Subcutaneous abdominal adipose tissue (tissue), 5 donors: ENCODE data around the gene ANKRD44.

Experiments
- H3K27ac ChIP-seq: one replicate; pipeline ENCODE4 v1.7.0; 2013; ENCODE audit warnings: low read depth, mild to moderate bottlenecking, inconsistent platforms, low read length, moderate library complexity
- H3K27me3 ChIP-seq, 5 donors: one replicate each; pipeline ENCODE4 v1.7.0; 2013; ENCODE audit warnings: low read length in 5 of 5, inconsistent platforms in 1 of 5; ENCODE audit not compliant: control insufficient read depth in 5 of 5, insufficient read depth in 4 of 5
- H3K36me3 ChIP-seq, 5 donors: one replicate each; pipeline ENCODE4 v1.7.0; 2013; ENCODE audit warnings: low read length in 5 of 5; ENCODE audit not compliant: control insufficient read depth in 5 of 5, insufficient read depth in 5 of 5
- H3K4me1 ChIP-seq, 5 donors: one replicate each; pipeline ENCODE4 v1.7.0; 2013; ENCODE audit warnings: low read length in 5 of 5, mild to moderate bottlenecking in 3 of 5, moderate library complexity in 1 of 5; ENCODE audit not compliant: control insufficient read depth in 5 of 5, insufficient read depth in 5 of 5
- H3K4me3 ChIP-seq, 5 donors: one replicate each; pipeline ENCODE4 v1.7.0; 2013; ENCODE audit warnings: low read length in 5 of 5, low read depth in 1 of 5
- H3K9ac ChIP-seq, 5 donors: one replicate each; pipeline ENCODE4 v1.7.0; 2013; ENCODE audit warnings: low read length in 5 of 5, mild to moderate bottlenecking in 4 of 5, moderate library complexity in 3 of 5
- H3K9me3 ChIP-seq, 5 donors: one replicate each; pipeline ENCODE4 v1.7.0; 2013; ENCODE audit warnings: low read length in 5 of 5; ENCODE audit not compliant: control insufficient read depth in 5 of 5
- donor health status: healthy.
- donor health status: healthy.
- donor health status: healthy.
- donor health status: healthy.
- donor health status: healthy.

ANKRD44 gene

DNA sequence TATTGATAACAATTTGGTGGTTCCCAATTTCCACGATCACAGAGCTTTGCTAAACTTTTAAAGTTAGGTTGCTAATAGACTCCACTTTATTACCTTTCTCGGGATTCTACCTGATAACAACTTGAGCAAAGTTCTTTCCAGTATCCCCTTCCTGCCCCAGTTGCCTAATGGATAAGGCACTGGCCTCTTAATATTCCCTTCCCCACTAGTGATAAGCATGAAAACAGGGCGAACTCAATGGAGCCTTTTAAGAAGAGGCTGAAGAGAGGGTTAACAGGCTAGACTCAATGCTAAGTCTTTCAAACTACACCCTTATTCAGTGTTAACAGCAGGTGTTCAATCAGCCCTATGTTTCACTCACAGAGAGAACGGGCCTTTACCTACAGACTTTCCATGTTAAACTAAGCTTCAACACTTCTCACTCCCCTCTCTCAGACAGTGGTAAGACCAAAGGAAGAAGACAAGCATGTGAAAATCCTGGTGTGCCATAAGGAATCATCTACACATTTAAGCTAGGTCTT is 75.8 kb downstream of the ANKRD44 start:
- H3K9ac ChIP-seq, result no peak overlapping the region
- peaks cover 0 to 15% (median 11%) of the 10 kb centered on the region in 5 donors for H3K4me1 ChIP-seq
- H3K36me3 ChIP-seq, result no peaks in the 10 kb centered on the region
- no peak overlapping the region for H3K27ac ChIP-seq
- no peak overlapping the region for H3K4me3 ChIP-seq
- no peaks in the 10 kb centered on the region for H3K9me3 ChIP-seq
- no peaks in the 10 kb centered on the region for H3K27me3 ChIP-seq

DNA sequence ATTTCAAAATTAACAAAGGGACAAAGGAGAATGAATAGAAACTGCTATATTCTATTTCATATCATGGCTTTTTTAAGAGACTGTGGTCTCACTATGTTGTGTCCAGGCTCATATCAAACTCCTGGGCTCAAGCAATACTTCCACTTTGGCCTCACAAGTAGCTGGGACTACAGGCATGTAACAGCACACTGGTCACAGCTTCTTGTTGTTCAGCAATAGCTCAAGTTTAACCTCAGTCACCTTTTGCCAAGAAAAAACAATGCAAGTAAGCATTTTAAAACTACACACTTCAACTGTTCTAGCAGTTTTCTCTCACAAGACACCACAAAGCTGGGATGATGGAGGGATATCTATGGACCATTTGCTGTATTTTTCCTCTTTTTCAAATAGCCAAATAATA is 77.1 kb downstream of the ANKRD44 start:
- Histone ChIP-seq H3K9me3 (no peaks in the 10 kb centered on the region), H3K4me3 (no peak overlapping the region), H3K9ac (no peak overlapping the region), H3K27me3 (no peaks in the 10 kb centered on the region), H3K4me1 (peaks cover 0 to 9% (median 8%) of the 10 kb centered on the region in 5 donors), H3K27ac (no peak overlapping the region), H3K36me3 (no peaks in the 10 kb centered on the region)

GRCh38 chr2:197232010-197232409 is 78.6 kb downstream of the ANKRD44 start:
- Histone ChIP-seq H3K9me3 (no peaks in the 10 kb centered on the region), H3K4me3 (no peak overlapping the region), H3K36me3 (no peaks in the 10 kb centered on the region), H3K27me3 (no peaks in the 10 kb centered on the region), H3K4me1 (peaks cover 0 to 9% (median 8%) of the 10 kb centered on the region in 5 donors), H3K27ac (no peak overlapping the region), H3K9ac (no peak overlapping the region)

DNA sequence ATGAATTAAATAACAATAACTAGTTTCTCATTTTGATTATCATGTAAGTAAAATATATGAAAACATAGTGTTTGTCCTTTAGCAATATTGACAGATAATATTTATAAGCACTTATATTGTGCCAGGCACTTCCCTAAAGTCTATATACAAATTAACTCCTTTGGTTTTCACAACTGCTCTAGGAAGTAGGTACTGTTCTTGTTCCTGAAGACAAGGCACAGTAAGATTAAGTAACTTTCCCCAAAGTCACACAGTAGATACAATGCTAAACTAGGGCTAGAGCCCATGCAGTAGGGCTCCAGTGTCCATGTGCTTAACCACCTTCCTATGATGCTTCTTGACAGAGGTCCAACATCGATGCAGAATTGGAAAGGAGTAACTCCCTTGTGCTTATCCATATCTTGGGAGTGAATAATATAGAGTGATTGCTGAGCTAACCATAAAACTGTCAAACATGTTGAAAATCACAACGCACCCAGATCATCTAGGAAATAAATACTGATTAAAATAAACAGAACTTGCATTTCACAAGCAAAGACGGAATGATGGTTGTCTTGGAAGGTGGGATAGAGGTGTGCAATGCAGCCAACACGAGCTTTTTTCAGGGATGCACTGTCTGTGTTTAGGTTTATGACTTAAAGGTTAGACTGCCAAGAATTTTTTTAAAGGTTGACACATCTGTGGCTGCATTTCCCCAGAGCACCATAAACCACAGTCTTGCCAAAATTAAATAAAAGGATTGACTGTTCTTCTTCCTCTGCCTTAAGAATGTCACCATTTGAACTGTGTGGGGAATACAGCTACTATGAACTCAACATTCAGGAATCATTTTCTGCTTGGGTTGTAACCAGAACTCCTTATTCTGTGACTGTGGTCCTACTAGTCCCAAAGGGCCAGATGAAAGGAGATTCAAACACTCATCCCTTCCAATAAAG is 80.8 kb downstream of the ANKRD44 start:
- Histone ChIP-seq H3K9me3 (no peaks in the 10 kb centered on the region), H3K4me3 (no peak overlapping the region), H3K27ac (no peak overlapping the region), H3K36me3 (no peaks in the 10 kb centered on the region), H3K4me1 (peaks cover 0 to 9% (median 8%) of the 10 kb centered on the region in 5 donors), H3K9ac (no peak overlapping the region), H3K27me3 (no peaks in the 10 kb centered on the region)

- no peaks in the 10 kb centered on the region for H3K36me3 ChIP-seq
- H3K27ac ChIP-seq, result no peak overlapping the region
- H3K4me3 ChIP-seq, result no peak overlapping the region
- H3K9me3 ChIP-seq, result no peaks in the 10 kb centered on the region
- peaks cover 0 to 14% (median 0%) of the 10 kb centered on the region in 5 donors for H3K4me1 ChIP-seq
- H3K27me3 ChIP-seq, result no peaks in the 10 kb centered on the region
- no peak overlapping the region for H3K9ac ChIP-seq
Observed at GRCh38 chr2:197223451-197223850, 87.1 kb downstream of the ANKRD44 start.

DNA sequence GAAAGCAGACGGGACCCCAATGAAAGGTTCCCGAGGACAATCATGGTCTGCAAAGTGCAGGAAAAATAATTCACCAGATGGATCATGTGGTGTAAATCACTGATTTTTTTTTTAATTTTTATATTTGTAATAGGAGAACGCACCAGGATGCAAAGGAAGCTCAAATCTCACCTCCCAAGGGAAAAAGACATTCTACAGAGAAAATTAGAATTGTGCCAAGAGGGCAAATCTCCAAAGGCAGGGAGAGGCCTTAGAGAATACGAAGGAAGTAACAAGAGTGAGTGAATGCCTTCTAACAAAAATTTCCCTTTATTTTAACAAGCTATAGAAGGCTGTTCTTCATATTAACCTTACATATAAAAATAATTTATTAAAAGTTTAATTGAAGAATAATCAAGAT is 90.9 kb downstream of the ANKRD44 start:
- Histone ChIP-seq H3K9me3 (no peaks in the 10 kb centered on the region), H3K27me3 (no peaks in the 10 kb centered on the region), H3K4me3 (no peak overlapping the region), H3K9ac (no peak overlapping the region), H3K27ac (no peak overlapping the region), H3K36me3 (no peaks in the 10 kb centered on the region), H3K4me1 (peaks cover 0 to 17% (median 16%) of the 10 kb centered on the region in 5 donors)

GRCh38 chr2:197217541-197217940 is 93.0 kb downstream of the ANKRD44 start:
- Histone ChIP-seq H3K4me1 (peaks cover 0 to 21% (median 14%) of the 10 kb centered on the region in 5 donors), H3K9me3 (no peaks in the 10 kb centered on the region), H3K27me3 (no peaks in the 10 kb centered on the region), H3K4me3 (no peak overlapping the region), H3K36me3 (no peaks in the 10 kb centered on the region), H3K27ac (no peak overlapping the region), H3K9ac (no peak overlapping the region)

DNA sequence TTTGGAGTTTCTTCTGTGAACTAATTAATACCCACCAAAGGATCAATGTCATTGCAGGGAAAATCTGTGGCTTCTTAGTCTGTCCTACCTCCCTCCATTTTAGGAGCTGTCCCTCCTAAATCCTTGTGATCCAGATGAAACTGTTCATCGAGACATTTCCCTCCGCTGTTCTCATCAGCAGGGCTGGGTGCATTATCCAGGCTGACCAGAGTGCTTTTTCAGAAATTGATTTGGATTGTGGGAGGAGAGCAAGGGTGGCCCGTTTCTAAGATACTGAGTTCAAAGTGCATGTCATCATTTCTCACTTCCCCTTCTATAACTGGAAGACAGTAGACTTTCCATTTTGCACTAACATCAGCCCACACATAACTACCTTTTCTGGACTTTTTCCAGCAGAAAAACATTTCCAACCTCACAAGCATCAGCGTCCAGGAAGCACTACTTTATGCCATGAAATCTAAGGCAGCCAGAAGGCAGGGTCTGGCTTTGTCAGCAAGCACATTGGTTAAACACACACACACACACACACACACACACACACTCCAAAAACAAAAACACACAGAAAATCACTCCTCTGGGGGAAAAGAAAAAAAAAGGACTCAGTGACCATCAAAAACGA is 94.1 kb downstream of the ANKRD44 start:
- no peak overlapping the region for H3K27ac ChIP-seq
- no peak overlapping the region for H3K4me3 ChIP-seq
- H3K9me3 ChIP-seq, result no peaks in the 10 kb centered on the region
- peaks cover 2 to 31% (median 24%) of the 10 kb centered on the region in 5 donors for H3K4me1 ChIP-seq
- H3K27me3 ChIP-seq, result no peaks in the 10 kb centered on the region
- no peak overlapping the region for H3K9ac ChIP-seq
- no peaks in the 10 kb centered on the region for H3K36me3 ChIP-seq

GRCh38 chr2:197215748-197216360 is 94.7 kb downstream of the ANKRD44 start:
- Histone ChIP-seq H3K4me1 (peaks cover 2 to 35% (median 24%) of the 10 kb centered on the region in 5 donors), H3K36me3 (no peaks in the 10 kb centered on the region), H3K27ac (no peak overlapping the region)

More at GRCh38 chr2:197215748-197216360, 94.7 kb downstream of the ANKRD44 start:
- H3K27me3 ChIP-seq, result no peaks in the 10 kb centered on the region
- no peaks in the 10 kb centered on the region for H3K9me3 ChIP-seq
- H3K4me3 ChIP-seq, result no peak overlapping the region
- no peak overlapping the region for H3K9ac ChIP-seq
